A673 (cell line): Measurements from ENCODE around the gene GNGT2. TPM values are rescaled to one million over a fixed set of nuclear protein-coding genes. Genes with fewer than 3 reads are reported as not detected.

ENCODE experiments used
- BruUV-seq: library from RNA; stranded (reverse); fragments of 400-500 nt; replicated peaks from 2 replicates; lab custom pipeline; 2021; lab: Mats Ljungman, UMichigan
- CTCF ChIA-PET: fragments of 300-600 bp; sonication (Branson Sonifier 250); formaldehyde crosslinking; loops from one replicate; lab custom pipeline; 2022; ENCODE audit warnings: antibody characterized with exemption; lab: Charles Lee
- POLR2A ChIA-PET: fragments of 300-600 bp; sonication (Branson Sonifier 250); formaldehyde crosslinking; loops from one replicate; lab custom pipeline; 2022; ENCODE audit warnings: antibody characterized with exemption; ENCODE audit not compliant: low non-redundant PET; lab: Charles Lee
- DNase-seq: peaks from one replicate; pipeline ENCODE4 v3.0.0-alpha.2; 2015; ENCODE audit warnings: low spot score
- H3K27ac ChIP-seq: fragments of 200-600 bp; sonication (generic); 2 replicates; pipeline ENCODE4 v1.5.1; 2016; ENCODE audit warnings: mixed run types, low read depth, mild to moderate bottlenecking, mixed read lengths, antibody characterized with exemption, low read length; ENCODE audit not compliant: poor library complexity, severe bottlenecking
- H3K27me3 ChIP-seq: fragments of 200-600 bp; sonication (generic); replicated peaks from 2 replicates; pipeline ENCODE4 v1.6.1; 2017; ENCODE audit warnings: mixed run types, low read depth, mild to moderate bottlenecking, mixed read lengths, antibody characterized with exemption, low read length; ENCODE audit not compliant: insufficient read depth, poor library complexity
- H3K36me3 ChIP-seq: fragments of 200-600 bp; sonication (generic); 2 replicates; pipeline ENCODE4 v1.6.1; 2016; ENCODE audit warnings: mixed run types, mild to moderate bottlenecking, mixed read lengths, antibody characterized with exemption, low read length; ENCODE audit not compliant: insufficient read depth, poor library complexity, severe bottlenecking
- H3K4me1 ChIP-seq: fragments of 200-600 bp; sonication (generic); 2 replicates; pipeline ENCODE4 v1.6.1; 2017; ENCODE audit warnings: mixed run types, mild to moderate bottlenecking, mixed read lengths, antibody characterized with exemption, low read length; ENCODE audit not compliant: insufficient read depth, poor library complexity, severe bottlenecking
- H3K4me3 ChIP-seq: fragments of 200-600 bp; sonication (generic); 2 replicates; pipeline ENCODE4 v1.5.1; 2016; ENCODE audit warnings: low read depth, mixed run types, mild to moderate bottlenecking, mixed read lengths, low read length; ENCODE audit not compliant: poor library complexity, severe bottlenecking
- H3K9me3 ChIP-seq: fragments of 200-600 bp; sonication (generic); 2 replicates; pipeline ENCODE4 v1.6.1; 2016; ENCODE audit warnings: mixed run types, low read depth, mild to moderate bottlenecking, mixed read lengths, antibody characterized with exemption, low read length; ENCODE audit not compliant: poor library complexity, severe bottlenecking
- CTCF ChIP-seq: fragments of 300-800, 200-600 bp; sonication (generic); conservative IDR thresholded peaks from 2 replicates; pipeline ENCODE4 v1.5.1; 2017; ENCODE audit warnings: low read depth, mild to moderate bottlenecking, antibody characterized with exemption, low read length, moderate library complexity, mixed read lengths
- EZH2 ChIP-seq: fragments of 200-600 bp; sonication (generic); IDR thresholded peaks from 2 replicates; pipeline ENCODE4 v1.6.1; 2017; ENCODE audit warnings: borderline replicate concordance, low read depth, mild to moderate bottlenecking, mixed read lengths, antibody characterized with exemption, low read length; ENCODE audit not compliant: poor library complexity, severe bottlenecking
- intact Hi-C: fragments of 100-400 bp; cut with micrococcal nuclease; formaldehyde crosslinking; loops from one replicate; pipeline ENCODE4 v1.10.0; 2022; ENCODE audit not compliant: unreplicated experiment
- total RNA-seq: library from RNA; stranded (reverse); gene quantifications from 2 replicates; pipeline ENCODE4 v1.2.3, GENCODE V29; 2021

Gene GNGT2
- total RNA-seq, 1 experiment from 2014 or later: 9.6 TPM

DNA sequence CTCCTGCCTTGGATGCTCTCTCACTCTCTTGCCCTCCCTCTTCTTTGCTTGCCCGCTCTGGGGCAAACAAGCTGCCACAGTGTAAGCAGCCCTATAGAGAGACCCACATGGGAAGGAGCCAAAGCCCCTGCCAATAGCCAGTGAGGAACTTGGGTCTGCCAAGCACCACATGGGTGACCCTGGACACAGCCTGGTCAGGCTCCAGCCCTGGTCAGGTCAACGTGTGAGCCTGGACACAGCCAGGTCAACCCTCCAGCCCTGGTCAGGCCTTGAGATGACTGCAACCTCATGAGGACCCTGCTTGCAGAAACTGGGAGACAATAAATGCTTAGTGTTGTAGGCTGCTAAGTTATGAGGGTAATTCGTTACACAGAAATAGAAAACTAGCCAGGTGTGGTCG, 34.5 kb upstream of the GNGT2 start:
- no peaks in the 10 kb centered on the region for H3K36me3 ChIP-seq
- no peak overlapping the region for H3K4me3 ChIP-seq
- ChIA-PET CTCF (no interaction called here), POLR2A (no interaction called here)
- TF ChIP-seq CTCF: no peak
- no peak for TF ChIP-seq EZH2
- H3K4me1 ChIP-seq: peaks cover 10% of the 10 kb centered on the region
- intact Hi-C loops: no loop called here
- no peaks in the 10 kb centered on the region for H3K27me3 ChIP-seq
- BruUV-seq: no TSS peak
- no peaks in the 10 kb centered on the region for H3K9me3 ChIP-seq
- no peak overlapping the region for H3K27ac ChIP-seq
- DNase-seq: no peak

DNA sequence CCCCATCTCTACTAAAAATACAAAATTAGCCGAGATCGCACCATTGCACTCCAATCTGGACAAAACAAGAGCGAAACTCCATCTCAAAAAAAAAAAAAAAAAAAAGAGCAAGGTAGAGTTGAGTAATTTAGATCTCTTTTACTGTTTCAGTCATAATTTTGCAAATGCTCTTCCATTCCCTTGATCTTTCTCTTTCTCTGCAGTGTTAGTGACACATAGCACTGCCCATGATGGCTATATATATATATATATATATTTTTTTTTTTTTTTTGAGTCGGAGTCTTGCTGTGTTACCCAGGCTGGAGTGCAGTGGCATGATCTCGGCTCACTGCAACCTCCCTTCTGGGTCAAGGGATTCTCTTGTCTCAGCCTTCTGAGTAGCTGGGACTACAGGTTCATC, 32.4 kb upstream of the GNGT2 start:
- intact Hi-C loops: no loop called here
- Histone ChIP-seq H3K4me1 (no peaks in the 10 kb centered on the region), H3K9me3 (no peaks in the 10 kb centered on the region), H3K27me3 (no peaks in the 10 kb centered on the region), H3K4me3 (no peak overlapping the region), H3K36me3 (no peaks in the 10 kb centered on the region), H3K27ac (no peak overlapping the region)
- CTCF ChIA-PET: no interaction called here
- no TSS peak for BruUV-seq
- TF ChIP-seq CTCF (no peak), EZH2 (no peak)
- POLR2A ChIA-PET: no interaction called here
- DNase-seq: no peak

DNA sequence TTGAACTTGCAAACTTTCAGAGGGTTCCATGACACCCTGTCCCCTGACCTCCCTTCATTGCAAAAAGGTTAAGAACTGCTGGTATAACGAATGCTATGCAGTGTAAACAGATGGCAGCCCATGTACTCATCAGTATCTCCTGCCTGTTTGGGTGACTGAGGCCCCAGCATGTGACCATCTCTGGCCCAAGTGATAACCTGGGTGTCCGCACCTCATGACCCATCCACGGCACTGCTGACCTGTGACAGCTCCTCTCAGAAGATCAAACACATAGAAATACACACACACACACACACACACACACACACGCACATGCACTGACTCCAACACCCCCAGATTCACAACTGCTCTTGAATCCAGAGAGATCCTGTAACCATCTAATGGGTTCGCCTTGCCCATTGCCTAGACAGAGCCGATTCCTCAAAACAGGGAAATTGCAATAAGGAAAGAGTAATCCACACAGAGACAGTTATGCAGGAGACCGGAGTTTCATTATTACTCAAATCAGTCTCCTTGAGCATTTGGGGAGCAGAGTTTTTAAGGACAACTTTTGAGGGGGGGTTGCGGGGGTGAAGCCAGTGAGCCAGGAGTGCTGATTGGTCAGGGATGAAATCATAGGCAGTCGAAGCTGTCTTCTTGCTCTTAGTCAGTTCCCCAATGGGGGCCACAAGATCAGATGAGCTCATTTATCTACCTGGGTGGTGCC, 31.5 kb upstream of the GNGT2 start:
- no peaks in the 10 kb centered on the region for H3K36me3 ChIP-seq
- no peaks in the 10 kb centered on the region for H3K27me3 ChIP-seq
- intact Hi-C loops: no loop called here
- BruUV-seq: no TSS peak
- no peak overlapping the region for H3K4me3 ChIP-seq
- POLR2A ChIA-PET: no interaction called here
- TF ChIP-seq EZH2: no peak
- no peak for TF ChIP-seq CTCF
- DNase-seq: no peak
- no peaks in the 10 kb centered on the region for H3K9me3 ChIP-seq
- no peaks in the 10 kb centered on the region for H3K4me1 ChIP-seq
- CTCF ChIA-PET: no interaction called here
- H3K27ac ChIP-seq: no peak overlapping the region
